Mammary epithelial cell (primary cell): Measurements from ENCODE around the gene USP6.

Experiments used
- EZH2 ChIP-seq: IDR thresholded peaks from 2 replicates; pipeline ENCODE4 v1.6.1; 2012; ENCODE audit warnings: low read length, inconsistent platforms, borderline replicate concordance
- TF ChIP-seq, protein P1 (sequence below), 2 donors: IDR thresholded peaks in 1 of 2; conservative IDR thresholded peaks in 1 of 2; 2 replicates each; pipeline ENCODE4 v1.5.1; 2011 to 2012; ENCODE audit warnings: inconsistent platforms in 2 of 2, low read length in 2 of 2, mild to moderate bottlenecking in 2 of 2, control low read depth in 1 of 2, low read depth in 1 of 2; ENCODE audit not compliant: insufficient read depth in 1 of 2; ENCODE audit errors: extremely low read depth in 1 of 2

DNA sequence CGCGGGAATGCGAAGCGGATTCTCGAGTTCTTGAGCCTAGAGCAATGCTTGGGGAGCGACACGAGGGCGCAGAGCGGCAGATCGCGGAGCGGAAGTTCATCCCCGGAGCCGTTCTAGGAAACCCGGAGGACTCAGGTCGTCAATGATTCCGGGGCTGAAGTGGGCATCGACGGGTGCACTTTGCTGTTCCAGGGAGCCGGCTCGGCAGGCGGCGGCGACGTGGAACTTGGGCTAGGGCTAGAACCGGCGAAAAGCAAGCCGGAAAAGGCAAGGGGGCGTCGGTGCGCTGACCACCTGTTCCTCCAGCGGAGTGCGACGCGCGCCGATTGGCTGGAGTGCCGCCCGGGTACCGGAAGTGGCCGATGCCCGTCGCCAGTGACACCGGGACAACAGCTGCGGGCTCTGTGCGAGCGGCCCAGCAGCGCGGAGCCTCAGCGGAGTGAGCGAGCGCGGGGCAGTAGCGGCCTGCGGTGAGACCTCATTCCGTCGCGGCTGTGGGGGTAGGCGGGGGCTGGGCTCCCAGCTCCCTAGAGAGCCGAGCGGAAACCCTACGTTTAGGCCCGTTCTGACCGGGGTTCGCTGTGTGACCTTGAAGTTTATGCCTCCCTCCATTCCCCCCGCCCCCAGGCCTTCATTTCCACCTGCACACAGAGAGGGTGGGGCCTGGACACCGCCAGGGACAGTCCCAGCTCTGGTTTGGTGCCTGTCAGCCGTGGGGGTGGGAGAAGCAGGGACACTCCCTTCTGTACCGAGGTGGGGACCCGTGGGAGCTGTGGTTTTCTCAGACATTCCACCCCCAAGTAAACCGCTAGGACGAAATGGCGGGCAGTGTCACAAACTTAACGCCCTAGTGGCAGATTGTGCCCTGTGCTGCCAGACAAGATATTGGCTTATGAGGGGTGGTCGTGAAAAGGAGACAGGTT lies 37.5 kb upstream of the USP6 start, which contains the start of gene ZFP3:
- TF ChIP-seq, protein P1, sequence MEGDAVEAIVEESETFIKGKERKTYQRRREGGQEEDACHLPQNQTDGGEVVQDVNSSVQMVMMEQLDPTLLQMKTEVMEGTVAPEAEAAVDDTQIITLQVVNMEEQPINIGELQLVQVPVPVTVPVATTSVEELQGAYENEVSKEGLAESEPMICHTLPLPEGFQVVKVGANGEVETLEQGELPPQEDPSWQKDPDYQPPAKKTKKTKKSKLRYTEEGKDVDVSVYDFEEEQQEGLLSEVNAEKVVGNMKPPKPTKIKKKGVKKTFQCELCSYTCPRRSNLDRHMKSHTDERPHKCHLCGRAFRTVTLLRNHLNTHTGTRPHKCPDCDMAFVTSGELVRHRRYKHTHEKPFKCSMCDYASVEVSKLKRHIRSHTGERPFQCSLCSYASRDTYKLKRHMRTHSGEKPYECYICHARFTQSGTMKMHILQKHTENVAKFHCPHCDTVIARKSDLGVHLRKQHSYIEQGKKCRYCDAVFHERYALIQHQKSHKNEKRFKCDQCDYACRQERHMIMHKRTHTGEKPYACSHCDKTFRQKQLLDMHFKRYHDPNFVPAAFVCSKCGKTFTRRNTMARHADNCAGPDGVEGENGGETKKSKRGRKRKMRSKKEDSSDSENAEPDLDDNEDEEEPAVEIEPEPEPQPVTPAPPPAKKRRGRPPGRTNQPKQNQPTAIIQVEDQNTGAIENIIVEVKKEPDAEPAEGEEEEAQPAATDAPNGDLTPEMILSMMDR (conservative IDR thresholded peaks at IDR 0.05 in 1 of 2, IDR thresholded peaks at IDR 0.05 in 1 of 2; ENCODE audit: extremely low read depth in 1 of 2, insufficient read depth in 1 of 2, low read depth in 1 of 2, low read length in 2 of 2), result no peak
- no peak for TF ChIP-seq EZH2
